Endothelial cell of umbilical vein (primary cell): Measurements from ENCODE around the gene JPH3. TPM values are rescaled to one million over a fixed set of nuclear protein-coding genes. Genes with fewer than 3 reads are reported as not detected.

Source experiments
- BruUV-seq: library from RNA; stranded (reverse); fragments of 400-500 nt; replicated peaks from 2 replicates; lab custom pipeline; 2021; lab: Mats Ljungman, UMichigan
- CTCF ChIA-PET: fragments of 300-600, 350-600 bp; sonication (Branson Sonifier 250); formaldehyde crosslinking; loops from one replicate; lab custom pipeline; 2021; ENCODE audit warnings: antibody characterized with exemption, inconsistent platforms; lab: Charles Lee
- POLR2A ChIA-PET: fragments of 300-600, 350-600 bp; sonication (Branson Sonifier 250); formaldehyde crosslinking; loops from one replicate; lab custom pipeline; 2021; ENCODE audit warnings: antibody characterized with exemption, inconsistent platforms; lab: Charles Lee
- DNase-seq: peaks from one replicate; pipeline ENCODE4 v3.0.0-alpha.2; 2011; ENCODE audit warnings: low read depth, low spot score
- FAIRE-seq: peaks from 2 replicates; lab custom pipeline; 2011; peaks lifted over from hg19 to GRCh38; lab: Jason Lieb, UNC
- H2AFZ ChIP-seq: 2 replicates; pipeline ENCODE4 v1.6.0; 2012; ENCODE audit warnings: low read depth, low read length, control low read depth, inconsistent platforms
- H3K27ac ChIP-seq: 2 replicates; pipeline ENCODE4 v1.5.1; 2011; ENCODE audit warnings: low read depth, mild to moderate bottlenecking, control low read depth, low read length, moderate library complexity; ENCODE audit not compliant: insufficient read depth
- H3K27me3 ChIP-seq, 2 experiments: 2 replicates each; pipeline versions ENCODE4 v1.6.0 to v1.6.1; 2011; ENCODE audit warnings: low read length in 2 of 2, mixed read lengths in 1 of 2; ENCODE audit not compliant: control insufficient read depth in 2 of 2, insufficient read depth in 2 of 2
- H3K36me3 ChIP-seq, 2 experiments: 2 replicates in 1 of 2; 3 replicates in 1 of 2; pipeline ENCODE4 v1.5.1; 2011; ENCODE audit warnings: low read length in 2 of 2, mild to moderate bottlenecking in 1 of 2, moderate library complexity in 1 of 2; ENCODE audit not compliant: control insufficient read depth in 2 of 2, insufficient read depth in 2 of 2; ENCODE audit errors: extremely low read depth in 1 of 2
- H3K4me1 ChIP-seq: 3 replicates; pipeline ENCODE4 v1.5.1; 2011; ENCODE audit warnings: mild to moderate bottlenecking, low read length; ENCODE audit not compliant: control insufficient read depth, insufficient read depth; ENCODE audit errors: extremely low read depth
- H3K4me2 ChIP-seq: 2 replicates; pipeline ENCODE4 v1.6.1; 2011; ENCODE audit warnings: low read length, control low read depth, mixed read lengths; ENCODE audit not compliant: insufficient read depth
- H3K4me3 ChIP-seq, 3 experiments: fragments of 200-600 bp in 1 of 3; sonication (generic), shearing (Covaris generic) in 1 of 3; replicated peaks in 1 of 3; 2 replicates each; pipeline ENCODE4 v1.5.1; 2011 to 2016; ENCODE audit warnings: control low read depth in 3 of 3, low read length in 3 of 3, mild to moderate bottlenecking in 2 of 3, inconsistent platforms in 1 of 3, low read depth in 1 of 3, moderate library complexity in 1 of 3; ENCODE audit not compliant: insufficient read depth in 1 of 3
- H3K79me2 ChIP-seq: 2 replicates; pipeline ENCODE4 v1.6.0; 2012; ENCODE audit warnings: low read length, inconsistent platforms; ENCODE audit not compliant: control insufficient read depth, insufficient read depth
- H3K9ac ChIP-seq: replicated peaks from 2 replicates; pipeline ENCODE3; 2011; ENCODE audit warnings: low read length, control low read depth; ENCODE audit not compliant: insufficient read depth; ENCODE audit errors: extremely low read depth
- H3K9me1 ChIP-seq: replicated peaks from 3 replicates; pipeline ENCODE4 v1.6.0; 2011; ENCODE audit warnings: mild to moderate bottlenecking, low read length; ENCODE audit not compliant: control insufficient read depth, insufficient read depth; ENCODE audit errors: extremely low read depth
- H3K9me3 ChIP-seq: replicated peaks from 2 replicates; pipeline ENCODE4 v1.5.1; 2012; ENCODE audit warnings: low read length, inconsistent platforms; ENCODE audit not compliant: control insufficient read depth, insufficient read depth
- H4K20me1 ChIP-seq: replicated peaks from 2 replicates; pipeline ENCODE3; 2011; ENCODE audit warnings: mild to moderate bottlenecking, low read length; ENCODE audit not compliant: control insufficient read depth, insufficient read depth; ENCODE audit errors: extremely low read depth
- CTCF ChIP-seq, 2 donors: IDR thresholded peaks; 1 replicate in 1 of 2; 2 replicates in 1 of 2; pipeline ENCODE4 v1.5.1; 2011; ENCODE audit warnings: low read length in 2 of 2, mild to moderate bottlenecking in 2 of 2, moderate library complexity in 2 of 2, control low read depth in 1 of 2, inconsistent platforms in 1 of 2, low read depth in 1 of 2; ENCODE audit not compliant: insufficient read depth in 1 of 2; ENCODE audit errors: extremely low read depth in 1 of 2
- EZH2 ChIP-seq: IDR thresholded peaks from 2 replicates; pipeline ENCODE4 v1.6.1; 2012; ENCODE audit warnings: borderline replicate concordance, low read depth, mild to moderate bottlenecking, moderate library complexity, low read length, inconsistent platforms; ENCODE audit not compliant: severe bottlenecking
- FOS ChIP-seq: IDR thresholded peaks from 2 replicates; pipeline ENCODE4 v1.6.1; 2011; ENCODE audit warnings: mild to moderate bottlenecking, low read length, moderate library complexity, borderline replicate concordance; ENCODE audit not compliant: insufficient read depth
- GATA2 ChIP-seq: IDR thresholded peaks from 2 replicates; pipeline ENCODE4 v1.7.0; 2011; ENCODE audit warnings: low read depth, mild to moderate bottlenecking, moderate library complexity, mixed read lengths, low read length; ENCODE audit not compliant: insufficient read length, insufficient read depth
- JUN ChIP-seq: IDR thresholded peaks from 2 replicates; pipeline ENCODE4 v1.6.1; 2011; ENCODE audit warnings: borderline replicate concordance, low read depth; ENCODE audit not compliant: insufficient read length, insufficient read depth
- MAX ChIP-seq: IDR thresholded peaks from 2 replicates; pipeline ENCODE4 v1.6.1; 2011; ENCODE audit not compliant: insufficient read depth, insufficient read length
- MYC ChIP-seq: IDR thresholded peaks from one replicate; pipeline ENCODE4 v1.6.1; 2011; ENCODE audit warnings: mild to moderate bottlenecking, low read depth, low read length
- POLR2A ChIP-seq: IDR thresholded peaks from 2 replicates; pipeline ENCODE4 v1.6.1; 2012; ENCODE audit warnings: low read depth, mild to moderate bottlenecking, control low read depth, low read length
- POLR2AphosphoS5 ChIP-seq: IDR thresholded peaks from 2 replicates; pipeline ENCODE4 v1.6.1; 2012; ENCODE audit warnings: low read depth, mild to moderate bottlenecking, control low read depth, low read length, moderate library complexity; ENCODE audit not compliant: insufficient read depth
- dilution Hi-C: fragments of 300-500 bp; cut with MboI; formaldehyde crosslinking; loops from one replicate; pipeline ENCODE4 v1.15.0; 2019; ENCODE audit warnings: low sequenced_read_pairs; ENCODE audit not compliant: extremely low pct_ligation_motif_present
- intact Hi-C: fragments of 100-400 bp; cut with micrococcal nuclease; formaldehyde crosslinking; loops from one replicate; pipeline ENCODE4 v1.10.0; 2022
- polyA plus RNA-seq, 4 experiments: library from polyadenylated mRNA; depleted of rRNA in 3 of 4; stranded (reverse) in 3 of 4; unstranded in 1 of 4; fragments of >200 nt; gene quantifications; 2 replicates each; pipeline versions ENCODE4 v1.2.1 to v1.2.3, GENCODE V29; 2011 to 2012; ENCODE audit warnings: missing spikeins in 1 of 4
- total RNA-seq: library from RNA; stranded (reverse); gene quantifications from 2 replicates; pipeline ENCODE4 v1.2.3, GENCODE V29; 2021

Gene JPH3
- total and polyA plus RNA-seq, 2 donors (not counting 3 experiments of a cell fraction or from before 2014, with no cell fraction given) = 0.22 to 0.30 TPM

GRCh38 chr16:87607871-87608270, 5.6 kb downstream of the JPH3 start:
- Histone ChIP-seq H3K27ac (no peak overlapping the region), H2AFZ (no peak overlapping the region), H3K9me1 (no peaks in the 10 kb centered on the region), H3K4me1 (no peaks in the 10 kb centered on the region), H3K4me2 (no peak overlapping the region), H3K4me3 (no peak overlapping the region), H3K79me2 (no peaks in the 10 kb centered on the region), H3K9me3 (no peaks in the 10 kb centered on the region), H3K36me3 (no peaks in the 10 kb centered on the region), H3K9ac (no peak overlapping the region), H3K27me3 (peaks cover 22 to 24% of the 10 kb centered on the region in 2 experiments), H4K20me1 (no peaks in the 10 kb centered on the region)
- intact Hi-C loops = no loop called here
- CTCF ChIA-PET = no interaction called here
- BruUV-seq = no TSS peak
- DNase-seq (no peak), FAIRE-seq (no peak)
- POLR2A ChIA-PET = no interaction called here
- no peak for TF ChIP-seq POLR2A
- no peak for TF ChIP-seq MYC
- TF ChIP-seq JUN = no peak
- TF ChIP-seq MAX = no peak
- no peak for TF ChIP-seq GATA2
- no peak for TF ChIP-seq CTCF (IDR thresholded peaks at IDR 0.05; ENCODE audit: extremely low read depth in 1 of 2, insufficient read depth in 1 of 2, low read depth in 1 of 2, low read length in 2 of 2)
- no peak for TF ChIP-seq FOS
- TF ChIP-seq EZH2 = no peak
- TF ChIP-seq POLR2AphosphoS5 = no peak
- dilution Hi-C loops = no loop called here
